ENCODE results near the gene CLTA. TPM values are rescaled to one million over a fixed set of nuclear protein-coding genes. Genes with fewer than 3 reads are reported as not detected.

Gene CLTA
- total RNA-seq, 1 experiment from 2014 or later = 760 TPM

GRCh38 chr9:36170531-36170930 is 20.2 kb upstream of the CLTA start:
- Histone ChIP-seq H3K4me3 (ENCODE audit: low read depth in 2 of 2, low read length in 2 of 2) (no peak overlapping the region), H3K9me3 (ENCODE audit: control insufficient read depth, insufficient read depth, low read depth, low read length) (no peaks in the 10 kb centered on the region), H3K36me3 (ENCODE audit: control insufficient read depth, insufficient read depth, low read length) (no peaks in the 10 kb centered on the region), H3K4me1 (ENCODE audit: control insufficient read depth, insufficient read depth, low read length) (peaks cover 3% of the 10 kb centered on the region; the same call in 1 of the 2 replicates), H3K27me3 (ENCODE audit: control insufficient read depth, insufficient read depth, low read length) (no peaks in the 10 kb centered on the region), H3K27ac (ENCODE audit: low read length) (no peak overlapping the region)
- no peak for TF ChIP-seq POLR2AphosphoS5 (IDR thresholded peaks at IDR 0.05; ENCODE audit: low read depth, low read length)
- TF ChIP-seq REST (IDR thresholded peaks at IDR 0.05; ENCODE audit: insufficient read depth in 1 of 2, low read depth in 2 of 2, low read length in 1 of 2) = no peak
- TF ChIP-seq SIN3A (IDR thresholded peaks at IDR 0.05; ENCODE audit: borderline replicate concordance, insufficient read depth, low read depth, low read length) = no peak
- TF ChIP-seq CTCF (IDR thresholded peaks at IDR 0.05) = no peak
- TF ChIP-seq TCF7L2 (IDR thresholded peaks at IDR 0.05; ENCODE audit: low read depth, low read length) = no peak
- BruUV-seq (replicated peaks) = no TSS peak
- POLR2A ChIA-PET = no interaction called here
- no peak for DNase-seq (ENCODE audit: low read depth, low spot score)
- CTCF ChIA-PET = no interaction called here
- intact Hi-C loops (cut with micrococcal nuclease; ENCODE audit: unreplicated experiment) (no loop called here), in situ Hi-C loops (cut with HindIII; ENCODE audit: low pct_unique_long_range_greater_than_20kb, low sequenced_read_pairs) (no loop called here)
- ATAC-seq = no peak

- no TSS peak for BruUV-seq (replicated peaks)
These were observed 16.9 kb upstream of the CLTA start for GRCh38 chr9:36173861-36174260.

More at GRCh38 chr9:36173861-36174260, 16.9 kb upstream of the CLTA start:
- intact Hi-C loops (cut with micrococcal nuclease; ENCODE audit: unreplicated experiment) (no loop called here), in situ Hi-C loops (cut with HindIII; ENCODE audit: low pct_unique_long_range_greater_than_20kb, low sequenced_read_pairs) (no loop called here)
- no peaks in the 10 kb centered on the region for H3K36me3 ChIP-seq (ENCODE audit: control insufficient read depth, insufficient read depth, low read length)
- no peaks in the 10 kb centered on the region for H3K9me3 ChIP-seq (ENCODE audit: control insufficient read depth, insufficient read depth, low read depth, low read length)
- H3K4me1 ChIP-seq (ENCODE audit: control insufficient read depth, insufficient read depth, low read length) = no peaks in the 10 kb centered on the region
- ATAC-seq (no peak), DNase-seq (ENCODE audit: low read depth, low spot score) (no peak)
- H3K27me3 ChIP-seq (ENCODE audit: control insufficient read depth, insufficient read depth, low read length) = no peaks in the 10 kb centered on the region
- no peak overlapping the region for H3K27ac ChIP-seq (ENCODE audit: low read length)
- ChIA-PET CTCF (no interaction called here), POLR2A (interaction anchor here (0.6 kb wide), 1 partner anchor 839 kb away, joined by 3 read pairs; no protein-coding TSS in a partner anchor)
- no peak for TF ChIP-seq TCF7L2 (IDR thresholded peaks at IDR 0.05; ENCODE audit: low read depth, low read length)
- no peak for TF ChIP-seq POLR2AphosphoS5 (IDR thresholded peaks at IDR 0.05; ENCODE audit: low read depth, low read length)
- TF ChIP-seq CTCF (IDR thresholded peaks at IDR 0.05) = no peak
- TF ChIP-seq SIN3A (IDR thresholded peaks at IDR 0.05; ENCODE audit: borderline replicate concordance, insufficient read depth, low read depth, low read length) = no peak
- TF ChIP-seq REST (IDR thresholded peaks at IDR 0.05; ENCODE audit: insufficient read depth in 1 of 2, low read depth in 2 of 2, low read length in 1 of 2) = no peak
- H3K4me3 ChIP-seq (ENCODE audit: low read depth in 2 of 2, low read length in 2 of 2) = no peak overlapping the region
